GM12892 (cell line): Measurements from ENCODE around the gene GALNT10.

Experiments used
- POLR2A ChIP-seq: IDR thresholded peaks from 2 replicates; pipeline ENCODE4 v1.6.1; 2011; ENCODE audit warnings: low read depth, low read length, control low read depth
- POLR2AphosphoS5 ChIP-seq: IDR thresholded peaks from 2 replicates; pipeline ENCODE4 v1.6.1; 2011; ENCODE audit warnings: low read depth, low read length, control low read depth
- TAF1 ChIP-seq: IDR thresholded peaks from 2 replicates; pipeline ENCODE4 v1.6.1; 2011; ENCODE audit warnings: low read depth, mild to moderate bottlenecking, control low read depth, low read length, borderline replicate concordance

DNA sequence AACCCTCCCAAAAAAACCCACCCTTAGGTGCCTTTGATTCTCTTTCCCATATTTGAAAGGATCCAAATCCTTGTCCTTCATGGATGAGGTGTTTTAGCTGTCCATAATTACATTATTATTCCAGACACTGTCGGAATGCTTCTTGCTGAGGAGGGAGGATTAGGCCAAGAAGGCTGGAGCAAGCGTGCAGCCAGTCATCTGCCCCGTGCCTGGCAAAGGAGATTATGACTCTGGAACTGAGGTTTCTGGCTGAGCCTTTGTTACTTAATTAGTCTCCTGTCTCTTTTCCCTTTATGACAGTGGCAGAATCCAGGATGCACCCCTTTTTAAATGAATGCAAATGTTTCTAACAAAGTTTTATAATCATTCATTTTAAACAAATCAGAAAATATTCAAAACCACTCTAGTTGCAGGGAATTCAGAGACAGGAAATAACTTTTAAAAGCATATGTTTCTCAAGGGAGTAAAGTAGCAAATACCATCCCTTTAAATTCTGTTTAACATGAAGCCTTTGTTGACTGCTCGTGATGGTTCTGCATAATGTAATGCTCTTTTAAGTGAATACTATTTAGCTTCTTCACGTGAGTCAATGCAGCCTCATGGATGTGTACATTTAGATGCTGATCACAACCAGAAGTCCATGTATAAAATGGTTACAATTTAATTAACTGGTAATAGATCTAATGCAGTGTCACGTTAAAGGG is 69.8 kb downstream of the GALNT10 start:
- TF ChIP-seq TAF1: no peak
- no peak for TF ChIP-seq POLR2A
- TF ChIP-seq POLR2AphosphoS5: no peak
